Measurements from ENCODE around the gene SERTAD4.
"Not testable (repeated sequence)": the region's sequence is repeated elsewhere in the genome, so short reads cannot be mapped to it uniquely, and the experiment has no call there.

The SERTAD4 gene

GRCh38 chr1:210232511-210233215 is at the start of gene SERTAD4:
Gene SERTAD4 (plus strand): TSS chr1:210232796. CDS start chr1:210237961, 5,165 bp downstream.
- H3K27ac ChIP-seq: no peak within 1 kb of the TSS
- TF ChIP-seq Cebpa-rat (IDR thresholded peaks at IDR 0.05): no peak
- peaks cover 85 to 100% (median 90%) of the 10 kb centered on the region in 11 experiments for H3K27me3 ChIP-seq
- peaks cover 10 to 22% (median 18%) of the 10 kb centered on the region in 10 experiments; a peak in 17 of 20 replicates for H3K4me1 ChIP-seq
- peaks cover 0 to 27% (median 18%) of the 10 kb centered on the region in 11 experiments; a peak in 16 of 22 replicates for H4K20me1 ChIP-seq
- H3K9me3 ChIP-seq (replicated peaks in 1 of 11): no peaks in the 10 kb centered on the region
- peak within 1 kb of the TSS; percentile 80 to 99 (median 95) for H3K4me2 ChIP-seq
- H3K36me3 ChIP-seq: no peaks in the 10 kb centered on the region
- H3K9ac ChIP-seq: peak within 1 kb of the TSS in 9 of 11 experiments; percentile 25 to 63 (median 30); a peak in 9 of 22 replicates
- peak within 1 kb of the TSS; percentile 52 to 69 (median 58) for H3K4me3 ChIP-seq

GRCh38 chr1:210185063-210185462 is 47.5 kb upstream of the SERTAD4 start:
- no peak overlapping the region for H3K9ac ChIP-seq
- no peaks in the 10 kb centered on the region for H4K20me1 ChIP-seq
- H3K4me1 ChIP-seq: no peaks in the 10 kb centered on the region
- H3K27ac ChIP-seq: no peak overlapping the region
- H3K4me2 ChIP-seq: no peak overlapping the region
- H3K27me3 ChIP-seq: no peaks in the 10 kb centered on the region
- H3K9me3 ChIP-seq (replicated peaks in 1 of 11): no peaks in the 10 kb centered on the region
- no peaks in the 10 kb centered on the region for H3K36me3 ChIP-seq
- no peak overlapping the region for H3K4me3 ChIP-seq
- no peak for TF ChIP-seq Cebpa-rat (IDR thresholded peaks at IDR 0.05)

- H3K27me3 ChIP-seq: not testable (repeated sequence)
These were observed 44.6 kb upstream of the SERTAD4 start for GRCh38 chr1:210187849-210188606.

GRCh38 chr1:210189426-210189825 is 43.2 kb upstream of the SERTAD4 start:
- H3K9ac ChIP-seq: no peak overlapping the region
- no peak overlapping the region for H3K4me3 ChIP-seq
- no peaks in the 10 kb centered on the region for H3K4me1 ChIP-seq
- H3K36me3 ChIP-seq: no peaks in the 10 kb centered on the region
- peaks cover 0 to 8% (median under 1%) of the 10 kb centered on the region in 11 experiments; a peak in 5 of 22 replicates for H3K9me3 ChIP-seq (replicated peaks in 1 of 11)
- no peak overlapping the region for H3K4me2 ChIP-seq
- no peak overlapping the region for H3K27ac ChIP-seq
- no peaks in the 10 kb centered on the region for H4K20me1 ChIP-seq
- TF ChIP-seq Cebpa-rat (IDR thresholded peaks at IDR 0.05): no peak
- no peaks in the 10 kb centered on the region for H3K27me3 ChIP-seq

More at GRCh38 chr1:210187849-210188606, 44.6 kb upstream of the SERTAD4 start:
- H3K4me2 ChIP-seq; H4K20me1 ChIP-seq; H3K9ac ChIP-seq; H3K4me3 ChIP-seq; H3K4me1 ChIP-seq; H3K36me3 ChIP-seq; H3K9me3 ChIP-seq (replicated peaks in 1 of 11); H3K27ac ChIP-seq: not testable (repeated sequence)

- no peaks in the 10 kb centered on the region for H3K27me3 ChIP-seq
- no peak overlapping the region for H3K4me3 ChIP-seq
- H3K36me3 ChIP-seq: no peaks in the 10 kb centered on the region
- no peak for TF ChIP-seq Cebpa-rat (IDR thresholded peaks at IDR 0.05)
- no peak overlapping the region for H3K9ac ChIP-seq
- no peaks in the 10 kb centered on the region for H3K4me1 ChIP-seq
- H4K20me1 ChIP-seq: no peaks in the 10 kb centered on the region
- no peak overlapping the region for H3K27ac ChIP-seq
- no peak overlapping the region for H3K4me2 ChIP-seq
- H3K9me3 ChIP-seq (replicated peaks in 1 of 11): peaks cover 28 to 45% (median 33%) of the 10 kb centered on the region in 11 experiments
These were observed 36.9 kb upstream of the SERTAD4 start for GRCh38 chr1:210195635-210196160.

GRCh38 chr1:210196266-210196665 is 36.3 kb upstream of the SERTAD4 start:
- H3K27ac ChIP-seq, H3K4me3 ChIP-seq, H3K27me3 ChIP-seq, H3K4me1 ChIP-seq, H3K4me2 ChIP-seq, H4K20me1 ChIP-seq, H3K9ac ChIP-seq, H3K36me3 ChIP-seq: not testable (repeated sequence)
- peaks cover 28 to 45% (median 33%) of the 10 kb centered on the region in 11 experiments for H3K9me3 ChIP-seq (replicated peaks in 1 of 11)

GRCh38 chr1:210198840-210199239 is 33.8 kb upstream of the SERTAD4 start:
- H3K27me3 ChIP-seq: no peaks in the 10 kb centered on the region
- no peak for TF ChIP-seq Cebpa-rat (IDR thresholded peaks at IDR 0.05)
- no peaks in the 10 kb centered on the region for H4K20me1 ChIP-seq
- no peaks in the 10 kb centered on the region for H3K4me1 ChIP-seq
- no peak overlapping the region for H3K27ac ChIP-seq
- H3K9me3 ChIP-seq (replicated peaks in 1 of 11): peaks cover 28 to 43% (median 33%) of the 10 kb centered on the region in 11 experiments
- H3K4me2 ChIP-seq: no peak overlapping the region
- H3K36me3 ChIP-seq: no peaks in the 10 kb centered on the region
- H3K9ac ChIP-seq: no peak overlapping the region
- H3K4me3 ChIP-seq: no peak overlapping the region

GRCh38 chr1:210200124-210200736 is 32.4 kb upstream of the SERTAD4 start:
- Histone ChIP-seq H3K4me1 (no peaks in the 10 kb centered on the region), H3K4me3 (no peak overlapping the region), H3K4me2 (no peak overlapping the region), H3K27ac (no peak overlapping the region), H3K36me3 (no peaks in the 10 kb centered on the region), H4K20me1 (no peaks in the 10 kb centered on the region), H3K27me3 (no peaks in the 10 kb centered on the region), H3K9ac (no peak overlapping the region), H3K9me3 (replicated peaks in 1 of 11) (peaks cover 21 to 30% (median 25%) of the 10 kb centered on the region in 11 experiments)
- TF ChIP-seq Cebpa-rat (IDR thresholded peaks at IDR 0.05): no peak

GRCh38 chr1:210201681-210202080 is 30.9 kb upstream of the SERTAD4 start:
- Histone ChIP-seq H3K4me2 (no peak overlapping the region), H3K27me3 (no peaks in the 10 kb centered on the region), H3K36me3 (no peaks in the 10 kb centered on the region), H3K9ac (no peak overlapping the region), H3K27ac (no peak overlapping the region), H3K4me1 (no peaks in the 10 kb centered on the region), H3K4me3 (no peak overlapping the region), H4K20me1 (no peaks in the 10 kb centered on the region), H3K9me3 (replicated peaks in 1 of 11) (peaks cover 7 to 15% (median 11%) of the 10 kb centered on the region in 11 experiments; a peak in 18 of 22 replicates)
- no peak for TF ChIP-seq Cebpa-rat (IDR thresholded peaks at IDR 0.05)
